Loucy (cell line): ENCODE measurements around the gene FNDC10.

Experiments
- H2AFZ ChIP-seq: fragments of 200-600 bp; sonication (generic); 2 replicates; pipeline ENCODE4 v1.6.0; 2016; ENCODE audit warnings: antibody characterized with exemption, mild to moderate bottlenecking, low read length, moderate library complexity
- H3F3A ChIP-seq: fragments of 200-600 bp; 2 replicates; pipeline ENCODE4 v1.6.0; 2016; ENCODE audit warnings: antibody characterized with exemption, low read depth, mild to moderate bottlenecking
- H3K27me3 ChIP-seq: fragments of 200-600 bp; sonication (generic); 2 replicates; pipeline ENCODE4 v1.6.1; 2014; ENCODE audit warnings: low read length, mild to moderate bottlenecking; ENCODE audit not compliant: insufficient read depth, poor library complexity, severe bottlenecking
- H3K36me3 ChIP-seq: fragments of 200-600 bp; sonication (generic); 2 replicates; pipeline ENCODE4 v1.6.1; 2016; ENCODE audit warnings: low read length; ENCODE audit not compliant: insufficient read depth
- H3K4me1 ChIP-seq: fragments of 200-600 bp; sonication (generic); 2 replicates; pipeline ENCODE4 v1.5.1; 2014; ENCODE audit warnings: low read length, mild to moderate bottlenecking; ENCODE audit not compliant: insufficient read depth, poor library complexity, severe bottlenecking
- H3K4me2 ChIP-seq: fragments of 200-600 bp; sonication (generic); 2 replicates; pipeline ENCODE4 v1.6.0; 2014; ENCODE audit warnings: antibody characterized with exemption, low read length, low read depth, mild to moderate bottlenecking; ENCODE audit not compliant: poor library complexity, severe bottlenecking
- H3K4me3 ChIP-seq: fragments of 200-600 bp; sonication (generic); 2 replicates; pipeline ENCODE4 v1.5.1; 2014; ENCODE audit warnings: low read length, mild to moderate bottlenecking, mixed read lengths; ENCODE audit not compliant: poor library complexity, severe bottlenecking
- H3K79me2 ChIP-seq: fragments of 200-600 bp; sonication (generic); 2 replicates; pipeline ENCODE4 v1.6.1; 2014; ENCODE audit warnings: low read length; ENCODE audit not compliant: insufficient read depth
- H3K9ac ChIP-seq: fragments of 200-600 bp; sonication (generic); 2 replicates; pipeline ENCODE4 v1.6.0; 2014; ENCODE audit warnings: mild to moderate bottlenecking, low read depth, low read length, moderate library complexity; ENCODE audit not compliant: poor library complexity, severe bottlenecking
- H3K9me2 ChIP-seq: fragments of 200-600 bp; sonication (generic); replicated peaks from 2 replicates; pipeline ENCODE4 v1.6.1; 2016; ENCODE audit warnings: low read depth, low read length, mixed read lengths
- H3K9me3 ChIP-seq: fragments of 200-600 bp; sonication (generic); 2 replicates; pipeline ENCODE4 v1.6.1; 2014; ENCODE audit warnings: mild to moderate bottlenecking, antibody characterized with exemption, low read length, low read depth; ENCODE audit not compliant: insufficient read depth
- H4K20me1 ChIP-seq: fragments of 200-600 bp; sonication (generic); 2 replicates; pipeline ENCODE4 v1.6.0; 2014; ENCODE audit warnings: antibody characterized with exemption, low read length, mild to moderate bottlenecking; ENCODE audit not compliant: insufficient read depth, poor library complexity, severe bottlenecking
- CTCF ChIP-seq: fragments of 200-600 bp; sonication (generic); conservative IDR thresholded peaks from 2 replicates; pipeline ENCODE4 v1.5.1; 2014; ENCODE audit warnings: mild to moderate bottlenecking, antibody characterized with exemption, low read length
- EZH2phosphoT487 ChIP-seq: fragments of 200-600 bp; IDR thresholded peaks from 2 replicates; pipeline ENCODE4 v1.6.1; 2018; ENCODE audit warnings: antibody characterized with exemption, mild to moderate bottlenecking, moderate library complexity, borderline replicate concordance

Gene FNDC10

GRCh38 chr1:1577367-1578011 lies 22.4 kb downstream of the FNDC10 start:
- no peaks in the 10 kb centered on the region for H3K9me2 ChIP-seq
- H4K20me1 ChIP-seq, result peaks cover 16% of the 10 kb centered on the region
- H3K9ac ChIP-seq, result no peak overlapping the region
- H3K4me1 ChIP-seq, result peaks cover 7% of the 10 kb centered on the region
- H3K9me3 ChIP-seq, result no peaks in the 10 kb centered on the region
- no peaks in the 10 kb centered on the region for H3F3A ChIP-seq
- no peak overlapping the region for H3K4me2 ChIP-seq
- H3K79me2 ChIP-seq, result peaks cover 28% of the 10 kb centered on the region
- no peak overlapping the region for H2AFZ ChIP-seq
- H3K27me3 ChIP-seq, result peaks cover 4% of the 10 kb centered on the region
- no peak overlapping the region for H3K4me3 ChIP-seq
- H3K36me3 ChIP-seq, result no peaks in the 10 kb centered on the region
- TF ChIP-seq EZH2phosphoT487 (no peak), CTCF (no peak)

- H3K9ac ChIP-seq, result peak within 1 kb of the TSS; percentile 89
- H3K4me1 ChIP-seq, result peaks cover 21% of the 10 kb centered on the region
- TF ChIP-seq EZH2phosphoT487, result no peak
- TF ChIP-seq CTCF, result no peak
Observed at GRCh38 chr1:1574721-1575537, 25.0 kb downstream of the FNDC10 start, which contains the start of gene SSU72. TSS of gene SSU72 (minus strand) at chr1:1574863. CDS start at chr1:1574557, 306 bp downstream.

GRCh38 chr1:1573843-1574720 lies 25.9 kb downstream of the FNDC10 start:
- peak overlapping the region; percentile 94 for H3K4me2 ChIP-seq
- no peaks in the 10 kb centered on the region for H3K36me3 ChIP-seq
- peak overlapping the region; percentile 92 for H2AFZ ChIP-seq
- H3K4me3 ChIP-seq, result peak overlapping the region; percentile 92
- H3K27me3 ChIP-seq, result peaks cover 4% of the 10 kb centered on the region
- H3K4me1 ChIP-seq, result peaks cover 29% of the 10 kb centered on the region
- TF ChIP-seq CTCF (peak; percentile 32; the same call in 1 of the 2 replicates), EZH2phosphoT487 (no peak)
- no peaks in the 10 kb centered on the region for H3F3A ChIP-seq
- H3K9me3 ChIP-seq, result no peaks in the 10 kb centered on the region
- H3K79me2 ChIP-seq, result peaks cover 62% of the 10 kb centered on the region
- peaks cover 39% of the 10 kb centered on the region for H4K20me1 ChIP-seq
- H3K9me2 ChIP-seq, result no peaks in the 10 kb centered on the region
- peak overlapping the region; percentile 89 for H3K9ac ChIP-seq

More at GRCh38 chr1:1574721-1575537, 25.0 kb downstream of the FNDC10 start, which contains the start of gene SSU72:
- no peaks in the 10 kb centered on the region for H3K36me3 ChIP-seq
- H3K4me2 ChIP-seq, result peak within 1 kb of the TSS; percentile 94
- H3F3A ChIP-seq, result no peaks in the 10 kb centered on the region
- H3K9me2 ChIP-seq, result no peaks in the 10 kb centered on the region
- no peaks in the 10 kb centered on the region for H3K9me3 ChIP-seq
- peaks cover 54% of the 10 kb centered on the region for H3K79me2 ChIP-seq
- H3K27me3 ChIP-seq, result peaks cover 4% of the 10 kb centered on the region
- peak within 1 kb of the TSS; percentile 92 for H3K4me3 ChIP-seq
- peak within 1 kb of the TSS; percentile 95 for H2AFZ ChIP-seq
- peaks cover 31% of the 10 kb centered on the region for H4K20me1 ChIP-seq
